Measurements from ENCODE around the gene PAX7. TPM values are rescaled to one million over a fixed set of nuclear protein-coding genes. Genes with fewer than 3 reads are reported as not detected.

PAX7 gene
- total and polyA plus RNA-seq, 2 of the 4 experiments (the other 2 are of a cell fraction) = not detected

- H2BK5ac ChIP-seq (ENCODE audit: low read depth, low read length, poor library complexity, severe bottlenecking) = no peak overlapping the region
- ATAC-seq (ENCODE audit: low read depth) = no peak
- WGBS, 2 experiments (ENCODE audit: extremely low coverage in 2 of 2, insufficient read length in 1 of 2) = 0% methylated on average over 1 of the region's 11 CpGs; no CpG with 5 or more reads in 1 of the 2 experiments
These were observed 107.5 kb downstream of the PAX7 start for GRCh38 chr1:18738126-18738525.

More at GRCh38 chr1:18738126-18738525, 107.5 kb downstream of the PAX7 start:
- Histone ChIP-seq H3K56ac (ENCODE audit: extremely low read depth, insufficient read depth, low read length) (no peak overlapping the region), H3K27ac (ENCODE audit: insufficient read depth, low read length) (no peak overlapping the region), H3K4me3 (ENCODE audit: insufficient read depth, low read depth, low read length) (no peak overlapping the region), H4K20me1 (ENCODE audit: insufficient read depth, low read length) (no peaks in the 10 kb centered on the region; the same call in 1 of the 2 replicates), H3K9me3 (ENCODE audit: control insufficient read depth, insufficient read depth, low read length) (no peaks in the 10 kb centered on the region), H3K4ac (ENCODE audit: low read depth, low read length) (no peak overlapping the region), H2BK15ac (ENCODE audit: low read depth, low read length) (no peak overlapping the region), H3K36me3 (ENCODE audit: control insufficient read depth, insufficient read depth, low read length) (no peaks in the 10 kb centered on the region), H3K23ac (ENCODE audit: low read depth, low read length) (no peak overlapping the region), H2AK5ac (ENCODE audit: low read depth, low read length) (no peak overlapping the region), H2AFZ (replicated peaks; ENCODE audit: low read length, poor library complexity) (no peak overlapping the region), H4K5ac (ENCODE audit: low read depth, low read length) (no peak overlapping the region), H2AK9ac (replicated peaks; ENCODE audit: low read depth, low read length, poor library complexity) (no peak overlapping the region), H3K9ac (ENCODE audit: low read depth, low read length) (no peak overlapping the region), H3K9me1 (ENCODE audit: insufficient read depth, low read length) (no peaks in the 10 kb centered on the region), H4K8ac (ENCODE audit: low read depth in 2 of 2, low read length in 2 of 2) (no peak overlapping the region), H2BK20ac (ENCODE audit: low read depth, low read length) (no peak overlapping the region), H3K4me1 (ENCODE audit: control insufficient read depth, insufficient read depth, low read length) (no peaks in the 10 kb centered on the region), H2BK120ac (ENCODE audit: low read depth, low read length) (no peak overlapping the region), H3K18ac (ENCODE audit: low read depth, low read length) (no peak overlapping the region), H3K79me1 (ENCODE audit: low read depth in 1 of 2, low read length in 2 of 2) (no peaks in the 10 kb centered on the region), H4K91ac (ENCODE audit: insufficient read depth, low read depth, low read length) (no peak overlapping the region), H3K14ac (replicated peaks; ENCODE audit: low read depth, low read length) (no peak overlapping the region), H3K27me3 (ENCODE audit: control insufficient read depth, insufficient read depth, low read length) (peaks cover 2% of the 10 kb centered on the region; the same call in 1 of the 2 replicates), H3K4me2 (ENCODE audit: low read depth, low read length) (no peak overlapping the region)
- dilution Hi-C loops (cut with HindIII; ENCODE audit: low sequenced_read_pairs, unreplicated experiment) (no loop called here), intact Hi-C loops (cut with micrococcal nuclease) (no loop called here), in situ Hi-C loops (cut with MboI; ENCODE audit: low sequenced_read_pairs) (no loop called here)
- DNase-seq = no peak
- TF ChIP-seq BHLHE40 (IDR thresholded peaks at IDR 0.05; ENCODE audit: low read depth, low read length) = no peak
- no peak for TF ChIP-seq POLR2A (IDR thresholded peaks at IDR 0.05; ENCODE audit: low read depth, low read length)
- no peak for TF ChIP-seq MAZ (IDR thresholded peaks at IDR 0.05; ENCODE audit: borderline replicate concordance, low read depth, low read length)
- TF ChIP-seq CTCF (conservative IDR thresholded peaks at IDR 0.05; ENCODE audit: low read depth, low read length) = no peak
- no peak for TF ChIP-seq MXI1 (IDR thresholded peaks at IDR 0.05; ENCODE audit: borderline replicate concordance, low read depth, low read length)
- TF ChIP-seq RFX5 (IDR thresholded peaks at IDR 0.05; ENCODE audit: low read depth, low read length) = no peak
- no peak for TF ChIP-seq ELK1 (IDR thresholded peaks at IDR 0.05; ENCODE audit: borderline replicate concordance, low read depth, low read length)
- TF ChIP-seq SMC3 (IDR thresholded peaks at IDR 0.05; ENCODE audit: low read depth, low read length) = no peak
- no peak for TF ChIP-seq CEBPB (IDR thresholded peaks at IDR 0.05; ENCODE audit: low read depth, low read length)
- no peak for TF ChIP-seq MAFK (IDR thresholded peaks at IDR 0.05; ENCODE audit: low read depth, low read length)
- no peak for TF ChIP-seq RCOR1 (IDR thresholded peaks at IDR 0.05; ENCODE audit: insufficient replicate concordance, low read length)
- TF ChIP-seq USF2 (IDR thresholded peaks at IDR 0.05; ENCODE audit: low read depth, low read length) = no peak
- TF ChIP-seq CHD1 (IDR thresholded peaks at IDR 0.05; ENCODE audit: low read depth, low read length) = no peak
- TF ChIP-seq RAD21 (IDR thresholded peaks at IDR 0.05; ENCODE audit: low read length) = no peak
- TF ChIP-seq NFE2L2 (IDR thresholded peaks at IDR 0.05; ENCODE audit: low read depth, low read length) = no peak
- TF ChIP-seq FOS (IDR thresholded peaks at IDR 0.05; ENCODE audit: low read depth, low read length) = no peak
- ChIA-PET POLR2A (ENCODE audit: unreplicated experiment) (no interaction called here), CTCF (no interaction called here)
- BruUV-seq (replicated peaks) = no TSS peak

Measured in IMR-90 (cell line).